Ishikawa (cell line): ENCODE data around the gene HOXB6.

Experiments used
- CEBPB ChIP-seq: IDR thresholded peaks from 2 replicates; pipeline ENCODE4 v1.6.1; 2012
- CREB1 ChIP-seq: IDR thresholded peaks from 2 replicates; pipeline ENCODE4 v1.6.1; 2012; ENCODE audit warnings: low read depth
- EGR1 ChIP-seq: IDR thresholded peaks from 2 replicates; pipeline ENCODE4 v1.6.1; 2012
- EP300 ChIP-seq: IDR thresholded peaks from 2 replicates; pipeline ENCODE4 v1.6.1; 2012; ENCODE audit warnings: borderline replicate concordance
- FOXM1 ChIP-seq: IDR thresholded peaks from 2 replicates; pipeline ENCODE4 v1.6.1; 2012; ENCODE audit warnings: low read depth, borderline replicate concordance
- MAX ChIP-seq: IDR thresholded peaks from 2 replicates; pipeline ENCODE4 v1.6.1; 2012
- NFIC ChIP-seq: IDR thresholded peaks from 2 replicates; pipeline ENCODE4 v1.6.1; 2012
- RAD21 ChIP-seq: IDR thresholded peaks from 2 replicates; pipeline ENCODE4 v1.6.1; 2012; ENCODE audit warnings: low read depth
- REST ChIP-seq: IDR thresholded peaks from 2 replicates; pipeline ENCODE4 v1.6.1; 2012; ENCODE audit warnings: low read depth, mild to moderate bottlenecking
- TAF1 ChIP-seq: IDR thresholded peaks from 2 replicates; pipeline ENCODE4 v1.6.1; 2012; ENCODE audit warnings: low read depth, mild to moderate bottlenecking
- TCF12 ChIP-seq: IDR thresholded peaks from 2 replicates; pipeline ENCODE4 v1.6.1; 2012; ENCODE audit warnings: low read depth
- TEAD4 ChIP-seq: IDR thresholded peaks from 2 replicates; pipeline ENCODE4 v1.6.1; 2012
- USF1 ChIP-seq: IDR thresholded peaks from 2 replicates; pipeline ENCODE4 v1.6.1; 2012
- YY1 ChIP-seq: IDR thresholded peaks from 2 replicates; pipeline ENCODE4 v1.6.1; 2012; ENCODE audit warnings: low read depth
- ZBTB7A ChIP-seq: IDR thresholded peaks from 2 replicates; pipeline ENCODE4 v1.6.1; 2012; ENCODE audit warnings: low read depth

HOXB6 gene

GRCh38 chr17:48603959-48604769, 622 bp downstream of the HOXB6 start:
- TF ChIP-seq CREB1 (no peak), EP300 (peak; percentile 24; the same call in 1 of the 2 replicates), TAF1 (peak; percentile 41; the same call in 1 of the 2 replicates), ZBTB7A (no peak), TCF12 (peak; percentile 52)

GRCh38 chr17:48601539-48602425, 3.0 kb downstream of the HOXB6 start:
- TF ChIP-seq USF1 (no peak), EGR1 (no peak)

- TF ChIP-seq FOXM1 (no peak), RAD21 (no peak), TAF1 (no peak), YY1 (no peak), ZBTB7A (no peak), MAX (no peak), USF1 (no peak), REST (no peak), EGR1 (no peak), CREB1 (no peak), EP300 (no peak)
Observed at GRCh38 chr17:48601207-48601538, 3.6 kb downstream of the HOXB6 start.

GRCh38 chr17:48600244-48601098, 4.3 kb downstream of the HOXB6 start:
- TF ChIP-seq USF1 (no peak), EP300 (no peak), FOXM1 (no peak), ZBTB7A (no peak), CEBPB (no peak), CREB1 (no peak), REST (no peak), NFIC (no peak), EGR1 (no peak), TAF1 (no peak), YY1 (no peak), TEAD4 (no peak)

- TF ChIP-seq REST: no peak
- TF ChIP-seq YY1: no peak
- no peak for TF ChIP-seq NFIC
- TF ChIP-seq TEAD4: no peak
- no peak for TF ChIP-seq RAD21
- TF ChIP-seq MAX: no peak
- no peak for TF ChIP-seq ZBTB7A
- TF ChIP-seq TAF1: no peak
- no peak for TF ChIP-seq CEBPB
- TF ChIP-seq TCF12: no peak
- TF ChIP-seq FOXM1: no peak
- no peak for TF ChIP-seq CREB1
- TF ChIP-seq EGR1: no peak
- no peak for TF ChIP-seq USF1
- TF ChIP-seq EP300: no peak
Observed at GRCh38 chr17:48599354-48599753, 5.4 kb downstream of the HOXB6 start.
